ENCODE measurements around the gene GABRG3.

Gene GABRG3

GRCh38 chr15:27254801-27255200 lies 283.8 kb downstream of the GABRG3 start:
- H3K4me3 ChIP-seq (ENCODE audit: low read depth, low read length): no peak overlapping the region
- TF ChIP-seq CTCF (IDR thresholded peaks at IDR 0.05; ENCODE audit: borderline replicate concordance, insufficient read depth, low read depth, low read length): no peak

- no peak for TF ChIP-seq CTCF (IDR thresholded peaks at IDR 0.05; ENCODE audit: borderline replicate concordance, insufficient read depth, low read depth, low read length)
- no peak overlapping the region for H3K4me3 ChIP-seq (ENCODE audit: low read depth, low read length)
These were observed 285.5 kb downstream of the GABRG3 start for GRCh38 chr15:27256446-27256845.

GRCh38 chr15:27258287-27258686 lies 287.3 kb downstream of the GABRG3 start:
- no peak overlapping the region for H3K4me3 ChIP-seq (ENCODE audit: low read depth, low read length)
- TF ChIP-seq CTCF (IDR thresholded peaks at IDR 0.05; ENCODE audit: borderline replicate concordance, insufficient read depth, low read depth, low read length): no peak

GRCh38 chr15:27260523-27260922 lies 289.5 kb downstream of the GABRG3 start:
- TF ChIP-seq CTCF (IDR thresholded peaks at IDR 0.05; ENCODE audit: borderline replicate concordance, insufficient read depth, low read depth, low read length): no peak
- H3K4me3 ChIP-seq (ENCODE audit: low read depth, low read length): no peak overlapping the region

GRCh38 chr15:27268923-27269322 lies 297.9 kb downstream of the GABRG3 start:
- no peak overlapping the region for H3K4me3 ChIP-seq (ENCODE audit: low read depth, low read length)
- no peak for TF ChIP-seq CTCF (IDR thresholded peaks at IDR 0.05; ENCODE audit: borderline replicate concordance, insufficient read depth, low read depth, low read length)

GRCh38 chr15:27271258-27271657 lies 300.3 kb downstream of the GABRG3 start:
- H3K4me3 ChIP-seq (ENCODE audit: low read depth, low read length): no peak overlapping the region
- no peak for TF ChIP-seq CTCF (IDR thresholded peaks at IDR 0.05; ENCODE audit: borderline replicate concordance, insufficient read depth, low read depth, low read length)

- no peak for TF ChIP-seq CTCF (IDR thresholded peaks at IDR 0.05; ENCODE audit: borderline replicate concordance, insufficient read depth, low read depth, low read length)
These were observed 301.4 kb downstream of the GABRG3 start for GRCh38 chr15:27272427-27272826.

More at GRCh38 chr15:27272427-27272826, 301.4 kb downstream of the GABRG3 start:
- H3K4me3 ChIP-seq (ENCODE audit: low read depth, low read length): no peak overlapping the region

Data from GM12875 (cell line).